ENCODE data around the gene IL26.

Gene IL26

GRCh38 chr12:68225576-68226476 lies at the start of gene IL26:
Gene IL26, minus strand, starts transcription at chr12:68225810. Its CDS starts 54 bp downstream, at chr12:68225756.
- TF ChIP-seq GATA3 (IDR thresholded peaks at IDR 0.05; ENCODE audit: low read depth, low read length), result no peak
- no peak for TF ChIP-seq GATA2 (IDR thresholded peaks at IDR 0.05; ENCODE audit: low read depth, low read length)

GRCh38 chr12:68272732-68273131 lies 47.1 kb upstream of the IL26 start:
- TF ChIP-seq GATA2 (IDR thresholded peaks at IDR 0.05; ENCODE audit: low read depth, low read length) (no peak), GATA3 (IDR thresholded peaks at IDR 0.05; ENCODE audit: low read depth, low read length) (no peak)

DNA sequence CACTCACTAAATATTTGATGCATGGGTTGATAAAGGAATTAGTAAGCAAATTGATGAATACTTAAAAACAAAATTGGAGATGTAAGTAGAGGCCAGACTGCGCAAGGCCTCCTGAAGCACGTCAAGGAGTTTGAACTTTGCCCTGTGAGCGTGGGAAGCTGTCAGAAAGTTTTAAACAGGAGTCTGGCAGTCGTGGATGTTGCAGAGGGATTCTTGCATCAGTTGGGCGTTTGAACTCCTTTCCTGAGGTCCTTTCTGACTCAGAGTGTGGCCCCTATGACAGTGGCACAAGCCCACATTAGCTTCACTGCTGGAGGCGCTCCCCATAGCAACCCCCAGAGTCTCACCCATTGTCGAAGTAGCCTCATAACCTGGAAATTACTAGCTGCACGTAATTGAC lies 45.7 kb upstream of the IL26 start:
- TF ChIP-seq GATA2 (IDR thresholded peaks at IDR 0.05; ENCODE audit: low read depth, low read length) (no peak), GATA3 (IDR thresholded peaks at IDR 0.05; ENCODE audit: low read depth, low read length) (no peak)

DNA sequence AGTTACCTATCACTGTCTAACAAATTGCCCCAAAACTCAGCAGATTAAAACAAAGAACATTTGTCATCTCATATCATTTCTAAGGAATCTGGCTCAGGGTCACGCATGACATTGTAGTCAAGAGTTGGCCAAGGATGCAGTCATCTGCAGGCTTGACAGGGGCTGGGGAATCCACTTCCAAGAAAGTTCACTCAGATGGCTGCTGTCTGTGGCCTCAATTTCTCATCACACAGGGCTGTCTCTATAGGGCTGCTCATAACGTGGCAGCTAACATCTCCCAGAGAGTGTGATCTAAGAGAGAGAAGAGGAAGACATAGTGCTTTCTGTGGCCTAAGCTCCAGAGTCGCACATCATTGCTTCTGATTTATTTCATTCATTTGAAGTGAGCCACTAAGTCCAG lies 44.7 kb upstream of the IL26 start:
- TF ChIP-seq GATA3 (IDR thresholded peaks at IDR 0.05; ENCODE audit: low read depth, low read length), result no peak
- TF ChIP-seq GATA2 (IDR thresholded peaks at IDR 0.05; ENCODE audit: low read depth, low read length), result no peak

- TF ChIP-seq GATA3 (IDR thresholded peaks at IDR 0.05; ENCODE audit: low read depth, low read length), result no peak
Observed at GRCh38 chr12:68269779-68270178, 44.2 kb upstream of the IL26 start.

- no peak for TF ChIP-seq GATA2 (IDR thresholded peaks at IDR 0.05; ENCODE audit: low read depth, low read length)
- TF ChIP-seq GATA3 (IDR thresholded peaks at IDR 0.05; ENCODE audit: low read depth, low read length), result no peak
Observed at GRCh38 chr12:68268967-68269366, 43.4 kb upstream of the IL26 start.

GRCh38 chr12:68267892-68268396 lies 42.3 kb upstream of the IL26 start:
- TF ChIP-seq GATA2 (IDR thresholded peaks at IDR 0.05; ENCODE audit: low read depth, low read length) (no peak), GATA3 (IDR thresholded peaks at IDR 0.05; ENCODE audit: low read depth, low read length) (no peak)

DNA sequence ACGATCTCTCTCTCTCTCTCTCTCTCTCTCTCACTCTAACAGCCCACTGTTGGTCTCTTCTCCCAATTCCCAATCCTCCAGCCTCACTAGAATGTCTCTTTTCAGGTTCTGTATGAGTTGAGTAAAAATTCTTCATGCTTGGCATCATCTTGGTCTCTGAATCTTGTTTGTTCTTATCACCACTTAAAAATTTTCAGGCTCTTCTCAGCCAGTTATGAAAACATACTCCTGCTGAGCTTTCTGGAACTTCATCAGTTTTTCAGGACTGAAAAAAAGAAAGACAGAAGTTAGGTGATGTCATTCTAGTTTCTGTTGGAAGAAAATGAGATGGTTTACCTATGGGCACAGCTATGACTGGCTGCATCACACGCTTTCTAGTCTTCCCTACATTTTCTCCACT lies 39.2 kb upstream of the IL26 start:
- no peak for TF ChIP-seq GATA2 (IDR thresholded peaks at IDR 0.05; ENCODE audit: low read depth, low read length)
- no peak for TF ChIP-seq GATA3 (IDR thresholded peaks at IDR 0.05; ENCODE audit: low read depth, low read length)

DNA sequence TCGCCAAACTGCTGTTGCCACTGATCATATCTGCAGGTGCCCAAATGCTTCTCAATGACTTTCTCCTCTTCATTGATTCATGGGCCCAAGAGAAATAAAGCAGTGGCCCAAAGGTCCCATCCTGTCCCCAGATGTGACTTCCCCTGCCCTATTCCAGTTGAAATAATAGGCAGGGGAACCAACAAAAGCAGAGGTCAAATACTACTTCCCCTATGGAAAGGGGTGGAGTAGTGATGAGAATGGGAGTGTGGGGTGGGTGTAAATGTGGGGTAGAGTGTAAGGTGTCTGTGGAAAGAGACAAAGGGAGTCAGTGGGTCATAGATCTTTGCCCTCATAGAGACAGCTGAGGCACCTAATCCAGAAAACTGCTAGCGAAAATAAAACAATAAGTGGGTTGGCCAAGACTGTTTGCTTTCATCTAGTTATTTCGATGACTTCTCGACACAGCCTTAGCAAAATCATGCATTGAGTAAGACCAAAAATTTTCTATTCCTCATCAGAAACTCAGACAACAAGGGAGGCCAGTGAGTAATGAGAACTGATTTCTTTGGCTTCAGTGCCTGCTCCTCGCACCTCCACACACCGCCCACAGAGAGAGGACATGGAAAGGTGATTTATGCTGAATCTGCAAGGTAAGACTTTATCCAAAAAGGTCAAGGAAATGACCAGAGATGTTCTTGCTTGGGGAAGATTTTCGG lies 38.7 kb upstream of the IL26 start:
- no peak for TF ChIP-seq GATA3 (IDR thresholded peaks at IDR 0.05; ENCODE audit: low read depth, low read length)
- TF ChIP-seq GATA2 (IDR thresholded peaks at IDR 0.05; ENCODE audit: low read depth, low read length), result no peak

DNA sequence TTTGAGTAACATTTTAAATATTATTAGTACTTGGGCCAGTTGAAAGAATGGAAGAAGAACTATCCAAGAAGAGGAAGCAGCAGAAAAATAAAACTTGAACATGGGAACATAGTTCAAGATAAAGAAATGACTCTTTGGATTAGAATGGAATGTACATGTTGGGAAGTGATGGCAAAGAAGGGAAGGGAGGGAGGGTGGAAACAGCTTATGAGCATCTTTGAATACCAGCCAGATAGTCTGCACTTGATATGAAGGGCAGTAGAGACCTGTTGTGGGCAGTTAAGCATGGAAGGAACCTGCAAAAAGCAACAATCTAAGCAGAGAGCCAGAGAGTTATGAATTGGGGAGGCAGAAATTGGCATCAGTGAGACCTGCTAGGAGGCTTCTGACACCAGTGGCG lies 37.8 kb upstream of the IL26 start:
- TF ChIP-seq GATA3 (IDR thresholded peaks at IDR 0.05; ENCODE audit: low read depth, low read length) (no peak), GATA2 (IDR thresholded peaks at IDR 0.05; ENCODE audit: low read depth, low read length) (no peak)

DNA sequence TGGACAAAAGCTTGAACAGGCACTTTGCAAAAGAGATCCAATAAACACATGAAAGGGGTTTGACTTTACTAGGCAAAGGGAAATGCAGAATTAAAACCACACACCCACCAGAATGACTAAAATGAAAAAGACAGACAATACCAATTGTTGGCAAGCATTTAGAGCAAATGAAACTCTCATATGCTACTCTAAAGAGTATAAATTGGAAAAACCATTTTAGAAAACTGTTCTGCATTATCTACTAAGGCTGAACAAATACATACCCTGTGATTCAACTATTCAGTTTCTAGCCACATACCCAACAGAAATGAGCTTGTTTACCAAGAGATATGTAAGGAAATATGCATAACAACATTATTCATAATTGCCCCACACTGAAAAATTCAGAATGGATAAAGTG lies 36.3 kb upstream of the IL26 start:
- TF ChIP-seq GATA2 (IDR thresholded peaks at IDR 0.05; ENCODE audit: low read depth, low read length), result no peak

DNA sequence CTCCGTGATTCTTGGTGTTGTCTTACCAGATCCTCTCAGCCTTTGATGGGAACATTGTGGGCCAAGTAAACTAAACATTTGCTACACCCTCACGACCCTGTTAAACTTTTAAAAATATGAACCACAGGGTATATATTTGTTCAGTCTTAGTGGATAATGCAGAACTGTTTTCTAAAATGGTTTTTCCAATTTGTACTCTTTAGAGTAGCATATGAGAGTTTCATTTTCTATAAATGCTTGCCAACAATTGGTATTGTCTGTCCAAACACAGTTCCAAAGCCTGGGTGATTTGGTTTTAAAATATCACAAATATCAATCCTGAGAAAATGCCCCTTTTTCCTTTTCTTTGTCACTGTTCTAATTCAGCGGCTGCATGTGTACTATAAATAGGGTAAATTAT lies 34.5 kb upstream of the IL26 start:
- TF ChIP-seq GATA2 (IDR thresholded peaks at IDR 0.05; ENCODE audit: low read depth, low read length) (no peak), GATA3 (IDR thresholded peaks at IDR 0.05; ENCODE audit: low read depth, low read length) (no peak)

GRCh38 chr12:68259318-68259940 lies 33.8 kb upstream of the IL26 start:
- TF ChIP-seq GATA3 (IDR thresholded peaks at IDR 0.05; ENCODE audit: low read depth, low read length) (no peak), GATA2 (IDR thresholded peaks at IDR 0.05; ENCODE audit: low read depth, low read length) (no peak)

GRCh38 chr12:68253504-68253903 lies 27.9 kb upstream of the IL26 start, which contains the start of gene IL22:
Gene IL22, minus strand, starts transcription at chr12:68253604. Its CDS starts 156 bp downstream, at chr12:68253448.
- no peak for TF ChIP-seq GATA3 (IDR thresholded peaks at IDR 0.05; ENCODE audit: low read depth, low read length)
